Type B pancreatic cell (in vitro differentiated cells): ENCODE data around the gene LIN28A. TPM values are rescaled to one million over a fixed set of nuclear protein-coding genes. Genes with fewer than 3 reads are reported as not detected.

ENCODE experiments used
- DNase-seq: peaks from one replicate; pipeline ENCODE4 v3.0.0; 2021; ENCODE audit warnings: mixed read lengths; ENCODE audit not compliant: unreplicated experiment; ENCODE audit errors: extremely low spot score
- H3K27ac Mint-ChIP-seq: 2 replicates; pipeline ENCODE4 v1.8.0; 2021; ENCODE audit warnings: mild to moderate bottlenecking, mixed read lengths
- H3K27me3 Mint-ChIP-seq: 2 replicates; pipeline ENCODE4 v1.8.0; 2021; ENCODE audit warnings: mixed read lengths
- H3K36me3 Mint-ChIP-seq: 2 replicates; pipeline ENCODE4 v1.8.0; 2021; ENCODE audit warnings: mixed read lengths
- H3K4me1 Mint-ChIP-seq: one replicate; pipeline ENCODE4 v1.8.0; 2021; ENCODE audit warnings: mixed read lengths; ENCODE audit not compliant: unreplicated experiment
- H3K4me3 Mint-ChIP-seq: 2 replicates; pipeline ENCODE4 v1.8.0; 2021; ENCODE audit warnings: mild to moderate bottlenecking, mixed read lengths
- H3K9me3 Mint-ChIP-seq: 2 replicates; pipeline ENCODE4 v1.8.0; 2021; ENCODE audit warnings: mixed read lengths
- CTCF ChIP-seq: fragments of 200-600 bp; sonication (generic); conservative IDR thresholded peaks from 2 replicates; pipeline ENCODE4 v1.5.0; 2021; ENCODE audit warnings: antibody characterized with exemption, mild to moderate bottlenecking
- total RNA-seq: library from RNA; stranded (reverse); gene quantifications from 2 replicates; pipeline ENCODE4 v1.2.1, GENCODE V29; 2021; ENCODE audit warnings: low replicate concordance

LIN28A gene
- total RNA-seq, 1 donor from 2014 or later: 26.2 TPM

- peak within 1 kb of the TSS; percentile 100 for H3K4me3 Mint-ChIP-seq
- no peak for TF ChIP-seq CTCF
- DNase-seq: peak; percentile 99
- H3K9me3 Mint-ChIP-seq: no peaks in the 10 kb centered on the region
- peaks cover 12% of the 10 kb centered on the region for H3K4me1 Mint-ChIP-seq
- peaks cover 4% of the 10 kb centered on the region for H3K36me3 Mint-ChIP-seq
- H3K27ac Mint-ChIP-seq: peak within 1 kb of the TSS; percentile 99
- no peaks in the 10 kb centered on the region for H3K27me3 Mint-ChIP-seq
These were observed 21.5 kb downstream of the LIN28A start, which contains the start of gene DHDDS for GRCh38 chr1:26431979-26432695. TSS of gene DHDDS (plus strand) at chr1:26432321. CDS start at chr1:26432946, 625 bp downstream.

- Mint-ChIP-seq H3K4me1 (peaks cover 12% of the 10 kb centered on the region), H3K36me3 (peaks cover 4% of the 10 kb centered on the region), H3K27ac (peak overlapping the region; percentile 99), H3K27me3 (no peaks in the 10 kb centered on the region), H3K9me3 (no peaks in the 10 kb centered on the region), H3K4me3 (peak overlapping the region; percentile 100)
- TF ChIP-seq CTCF: no peak
- DNase-seq: no peak
These were observed 22.2 kb downstream of the LIN28A start for GRCh38 chr1:26432793-26433192.

GRCh38 chr1:26434161-26434752 lies 23.6 kb downstream of the LIN28A start:
- Mint-ChIP-seq H3K9me3 (no peaks in the 10 kb centered on the region), H3K4me1 (peaks cover 12% of the 10 kb centered on the region)

GRCh38 chr1:26438041-26438440 lies 27.4 kb downstream of the LIN28A start:
- DNase-seq: no peak
- peaks cover 3% of the 10 kb centered on the region for H3K4me1 Mint-ChIP-seq
- no peak overlapping the region for H3K27ac Mint-ChIP-seq
- no peaks in the 10 kb centered on the region for H3K27me3 Mint-ChIP-seq
- peaks cover 20% of the 10 kb centered on the region for H3K36me3 Mint-ChIP-seq
- no peaks in the 10 kb centered on the region for H3K9me3 Mint-ChIP-seq
- H3K4me3 Mint-ChIP-seq: no peak overlapping the region
- TF ChIP-seq CTCF: no peak

More at GRCh38 chr1:26434161-26434752, 23.6 kb downstream of the LIN28A start:
- H3K36me3 Mint-ChIP-seq: peaks cover 13% of the 10 kb centered on the region
- no peak for TF ChIP-seq CTCF
- no peak overlapping the region for H3K27ac Mint-ChIP-seq
- H3K27me3 Mint-ChIP-seq: no peaks in the 10 kb centered on the region
- no peak for DNase-seq
- peak overlapping the region; percentile 37 for H3K4me3 Mint-ChIP-seq

GRCh38 chr1:26440259-26440658 lies 29.6 kb downstream of the LIN28A start:
- H3K4me1 Mint-ChIP-seq: no peaks in the 10 kb centered on the region
- no peaks in the 10 kb centered on the region for H3K27me3 Mint-ChIP-seq
- H3K4me3 Mint-ChIP-seq: no peak overlapping the region
- DNase-seq: no peak
- no peaks in the 10 kb centered on the region for H3K9me3 Mint-ChIP-seq
- peaks cover 29% of the 10 kb centered on the region for H3K36me3 Mint-ChIP-seq
- TF ChIP-seq CTCF: no peak
- H3K27ac Mint-ChIP-seq: no peak overlapping the region
